Immature natural killer cell (primary cell): ENCODE results near the gene CYTH2. TPM values are rescaled to one million over a fixed set of nuclear protein-coding genes. Genes with fewer than 3 reads are reported as not detected.

Experiments used
- DNase-seq, 3 donors: peaks; one replicate each; pipeline ENCODE4 v3.0.0; 2022; ENCODE audit warnings: mixed read lengths in 1 of 3
- H3K27ac Mint-ChIP-seq, 6 donors: one replicate each; pipeline ENCODE4 v1.8.0; 2020; ENCODE audit warnings: mixed read lengths in 6 of 6, mild to moderate bottlenecking in 5 of 6, inconsistent platforms in 4 of 6, moderate library complexity in 3 of 6
- H3K27me3 Mint-ChIP-seq, 3 donors: one replicate each; pipeline ENCODE4 v1.8.0; 2020 to 2021; ENCODE audit warnings: low read depth in 3 of 3, mild to moderate bottlenecking in 3 of 3, mixed read lengths in 3 of 3, moderate library complexity in 3 of 3, inconsistent platforms in 1 of 3
- H3K36me3 Mint-ChIP-seq, 3 donors: one replicate each; pipeline ENCODE4 v1.8.0; 2020; ENCODE audit warnings: mixed read lengths in 3 of 3, inconsistent platforms in 2 of 3, mild to moderate bottlenecking in 2 of 3
- H3K4me1 Mint-ChIP-seq, 2 donors: one replicate each; pipeline ENCODE4 v1.8.0; 2020; ENCODE audit warnings: inconsistent platforms in 2 of 2, mild to moderate bottlenecking in 2 of 2, mixed read lengths in 2 of 2, moderate library complexity in 1 of 2
- H3K4me3 Mint-ChIP-seq, 5 donors: one replicate each; pipeline ENCODE4 v1.8.0; 2020; ENCODE audit warnings: mild to moderate bottlenecking in 5 of 5, mixed read lengths in 5 of 5, inconsistent platforms in 3 of 5, moderate library complexity in 3 of 5
- H3K9me3 Mint-ChIP-seq, 6 donors: one replicate each; pipeline ENCODE4 v1.8.0; 2020; ENCODE audit warnings: mild to moderate bottlenecking in 6 of 6, mixed read lengths in 6 of 6, inconsistent platforms in 4 of 6, moderate library complexity in 3 of 6
- polyA plus RNA-seq, 3 donors: library from polyadenylated mRNA; unstranded; fragments of 300-500 nt; fragmentation: Illumina TruSeq; gene quantifications; one replicate each; pipeline ENCODE4 v1.2.3, GENCODE V29; 2021

The CYTH2 gene, protein sequence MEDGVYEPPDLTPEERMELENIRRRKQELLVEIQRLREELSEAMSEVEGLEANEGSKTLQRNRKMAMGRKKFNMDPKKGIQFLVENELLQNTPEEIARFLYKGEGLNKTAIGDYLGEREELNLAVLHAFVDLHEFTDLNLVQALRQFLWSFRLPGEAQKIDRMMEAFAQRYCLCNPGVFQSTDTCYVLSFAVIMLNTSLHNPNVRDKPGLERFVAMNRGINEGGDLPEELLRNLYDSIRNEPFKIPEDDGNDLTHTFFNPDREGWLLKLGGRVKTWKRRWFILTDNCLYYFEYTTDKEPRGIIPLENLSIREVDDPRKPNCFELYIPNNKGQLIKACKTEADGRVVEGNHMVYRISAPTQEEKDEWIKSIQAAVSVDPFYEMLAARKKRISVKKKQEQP
- 10 to 100 TPM; 14.4 to 37.6 (median 29.6) TPM for polyA plus RNA-seq

GRCh38 chr19:48469289-48469881 lies at the start of gene CYTH2:
CYTH2 (plus strand) TSS chr19:48469369; CDS start chr19:48469508, 139 bp downstream.
- no peaks in the 10 kb centered on the region for H3K9me3 Mint-ChIP-seq
- peak within 1 kb of the TSS; percentile 87 to 95 (median 94) for H3K4me3 Mint-ChIP-seq
- H3K36me3 Mint-ChIP-seq, result peaks cover 0 to 10% (median 2%) of the 10 kb centered on the region in 3 donors
- peak in 2 of 3 donors; percentile 50 to 63 for DNase-seq
- peak within 1 kb of the TSS; percentile 75 to 95 (median 88) for H3K27ac Mint-ChIP-seq
- peaks cover 2 to 13% (median 8%) of the 10 kb centered on the region in 3 donors for H3K27me3 Mint-ChIP-seq
- H3K4me1 Mint-ChIP-seq, result peaks cover 26 to 33% of the 10 kb centered on the region in 2 donors

- H3K27me3 Mint-ChIP-seq, result peaks cover 6 to 14% (median 13%) of the 10 kb centered on the region in 3 donors
- H3K4me1 Mint-ChIP-seq, result peaks cover 9 to 16% of the 10 kb centered on the region in 2 donors
Measured at GRCh38 chr19:48421548-48421947, 47.6 kb upstream of the CYTH2 start.

GRCh38 chr19:48424694-48425219 lies 44.4 kb upstream of the CYTH2 start:
- Mint-ChIP-seq H3K4me3 (peak overlapping the region in 1 of 5 donors; percentile 2), H3K36me3 (no peaks in the 10 kb centered on the region), H3K4me1 (no peaks in the 10 kb centered on the region), H3K9me3 (no peaks in the 10 kb centered on the region), H3K27ac (no peak overlapping the region), H3K27me3 (peaks cover 5 to 6% (median 6%) of the 10 kb centered on the region in 3 donors)
- no peak for DNase-seq

More at GRCh38 chr19:48421548-48421947, 47.6 kb upstream of the CYTH2 start:
- no peaks in the 10 kb centered on the region for H3K36me3 Mint-ChIP-seq
- H3K9me3 Mint-ChIP-seq, result peaks cover 0 to 1% (median 0%) of the 10 kb centered on the region in 6 donors
- no peak overlapping the region for H3K27ac Mint-ChIP-seq
- DNase-seq, result no peak
- H3K4me3 Mint-ChIP-seq, result no peak overlapping the region

DNA sequence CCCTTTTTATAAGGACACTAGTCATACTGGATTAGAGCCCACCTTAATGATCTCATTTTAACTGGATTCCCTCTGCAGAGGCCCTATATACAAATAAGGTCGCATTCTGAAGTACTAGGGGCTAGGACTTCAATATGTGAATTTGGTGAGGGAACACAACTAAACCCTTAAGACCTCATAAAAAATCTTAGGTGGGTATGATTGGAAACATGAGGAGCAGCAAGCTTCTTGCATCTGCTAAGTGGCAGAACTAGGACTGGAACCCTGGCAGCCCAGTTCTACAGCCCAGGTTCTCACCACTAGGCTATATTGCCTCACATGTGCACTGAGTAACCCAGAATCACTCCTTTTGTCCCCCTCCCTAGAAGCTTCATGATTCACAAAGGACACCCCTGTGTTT lies 40.5 kb upstream of the CYTH2 start:
- Mint-ChIP-seq H3K9me3 (peaks cover 0 to 1% (median 0%) of the 10 kb centered on the region in 6 donors), H3K36me3 (no peaks in the 10 kb centered on the region), H3K4me1 (no peaks in the 10 kb centered on the region), H3K4me3 (no peak overlapping the region), H3K27ac (no peak overlapping the region), H3K27me3 (peaks cover 3 to 4% (median 3%) of the 10 kb centered on the region in 3 donors)
- DNase-seq, result no peak

GRCh38 chr19:48433337-48433736 lies 35.8 kb upstream of the CYTH2 start:
- Mint-ChIP-seq H3K27ac (no peak overlapping the region), H3K27me3 (peaks cover 0 to 10% (median 4%) of the 10 kb centered on the region in 3 donors), H3K36me3 (no peaks in the 10 kb centered on the region), H3K4me1 (no peaks in the 10 kb centered on the region), H3K4me3 (no peak overlapping the region), H3K9me3 (peaks cover 0 to 1% (median 0%) of the 10 kb centered on the region in 6 donors)
- DNase-seq, result no peak

DNA sequence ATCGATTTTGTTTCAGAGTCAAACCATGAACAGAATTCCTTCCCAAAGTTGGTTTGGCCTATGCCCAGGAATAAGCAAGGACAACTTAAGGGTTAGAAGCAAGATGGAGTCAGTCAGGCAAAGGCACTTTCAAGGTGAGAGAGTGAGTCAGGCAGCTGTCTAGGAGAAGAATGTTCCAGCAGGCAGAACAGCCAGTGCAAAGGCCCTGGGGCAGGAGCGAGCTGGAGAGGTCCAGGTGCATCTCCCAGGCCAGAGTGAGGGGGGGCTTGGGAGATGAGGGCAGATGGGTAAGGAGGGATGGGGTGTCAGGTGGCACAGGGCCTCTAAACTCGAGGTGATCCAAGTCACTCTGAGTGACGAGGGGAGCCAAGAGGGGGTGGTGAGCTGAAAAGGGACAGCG lies 32.6 kb upstream of the CYTH2 start:
- Mint-ChIP-seq H3K27ac (no peak overlapping the region), H3K4me1 (no peaks in the 10 kb centered on the region), H3K4me3 (no peak overlapping the region), H3K36me3 (peaks cover 0 to 3% (median 0%) of the 10 kb centered on the region in 3 donors), H3K9me3 (peaks cover 0 to under 1% (median 0%) of the 10 kb centered on the region in 6 donors), H3K27me3 (peaks cover 8 to 23% (median 10%) of the 10 kb centered on the region in 3 donors)
- no peak for DNase-seq

- Mint-ChIP-seq H3K27ac (no peak overlapping the region), H3K27me3 (peaks cover 20 to 39% (median 23%) of the 10 kb centered on the region in 3 donors), H3K4me1 (peaks cover 23 to 24% of the 10 kb centered on the region in 2 donors), H3K4me3 (peak overlapping the region in 4 of 5 donors; percentile 24 to 47 (median 36)), H3K36me3 (peaks cover 0 to 3% (median 3%) of the 10 kb centered on the region in 3 donors), H3K9me3 (no peaks in the 10 kb centered on the region)
- no peak for DNase-seq
Measured at GRCh38 chr19:48441360-48442050, 27.7 kb upstream of the CYTH2 start.

DNA sequence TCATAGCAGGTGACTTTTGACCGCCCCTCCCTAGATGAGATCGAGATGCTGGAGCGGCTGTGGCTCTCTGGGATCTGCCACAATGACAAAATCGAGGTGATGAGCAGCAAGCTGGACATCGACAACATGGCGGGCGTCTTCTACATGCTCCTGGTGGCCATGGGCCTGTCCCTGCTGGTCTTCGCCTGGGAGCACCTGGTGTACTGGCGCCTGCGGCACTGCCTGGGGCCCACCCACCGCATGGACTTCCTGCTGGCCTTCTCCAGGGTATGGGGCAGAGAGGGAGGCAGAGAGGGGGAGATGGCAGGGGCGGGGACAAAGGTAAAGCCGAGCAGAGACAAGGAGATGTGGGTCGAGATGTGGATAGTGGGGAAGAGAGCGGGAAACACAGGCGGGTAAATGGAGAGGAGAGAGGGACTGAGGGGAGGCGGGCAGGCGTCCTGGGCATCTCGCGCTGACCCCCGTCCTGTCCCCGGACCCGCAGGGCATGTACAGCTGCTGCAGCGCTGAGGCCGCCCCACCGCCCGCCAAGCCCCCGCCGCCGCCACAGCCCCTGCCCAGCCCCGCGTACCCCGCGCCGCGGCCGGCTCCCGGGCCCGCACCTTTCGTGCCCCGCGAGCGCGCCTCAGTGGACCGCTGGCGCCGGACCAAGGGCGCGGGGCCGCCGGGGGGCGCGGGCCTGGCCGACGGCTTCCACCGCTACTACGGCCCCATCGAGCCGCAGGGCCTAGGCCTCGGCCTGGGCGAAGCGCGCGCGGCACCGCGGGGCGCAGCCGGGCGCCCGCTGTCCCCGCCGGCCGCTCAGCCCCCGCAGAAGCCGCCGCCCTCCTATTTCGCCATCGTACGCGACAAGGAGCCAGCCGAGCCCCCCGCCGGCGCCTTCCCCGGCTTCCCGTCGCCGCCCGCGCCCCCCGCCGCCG lies 26.8 kb upstream of the CYTH2 start:
- Mint-ChIP-seq H3K27me3 (peaks cover 20 to 36% (median 23%) of the 10 kb centered on the region in 3 donors), H3K27ac (peak overlapping the region in 1 of 6 donors; percentile 71), H3K9me3 (no peaks in the 10 kb centered on the region), H3K36me3 (peaks cover 0 to 4% (median 3%) of the 10 kb centered on the region in 3 donors), H3K4me3 (peak overlapping the region in 4 of 5 donors; percentile 17 to 61 (median 44)), H3K4me1 (peaks cover 24 to 26% of the 10 kb centered on the region in 2 donors)
- no peak for DNase-seq

- Mint-ChIP-seq H3K36me3 (peaks cover 6 to 12% (median 8%) of the 10 kb centered on the region in 3 donors), H3K4me3 (no peak overlapping the region), H3K9me3 (no peaks in the 10 kb centered on the region), H3K27me3 (peaks cover 20 to 34% (median 23%) of the 10 kb centered on the region in 3 donors), H3K27ac (no peak overlapping the region), H3K4me1 (peaks cover 24 to 35% of the 10 kb centered on the region in 2 donors)
- peak in 1 of 3 donors; percentile 22 for DNase-seq
Measured at GRCh38 chr19:48443256-48443655, 25.9 kb upstream of the CYTH2 start.

DNA sequence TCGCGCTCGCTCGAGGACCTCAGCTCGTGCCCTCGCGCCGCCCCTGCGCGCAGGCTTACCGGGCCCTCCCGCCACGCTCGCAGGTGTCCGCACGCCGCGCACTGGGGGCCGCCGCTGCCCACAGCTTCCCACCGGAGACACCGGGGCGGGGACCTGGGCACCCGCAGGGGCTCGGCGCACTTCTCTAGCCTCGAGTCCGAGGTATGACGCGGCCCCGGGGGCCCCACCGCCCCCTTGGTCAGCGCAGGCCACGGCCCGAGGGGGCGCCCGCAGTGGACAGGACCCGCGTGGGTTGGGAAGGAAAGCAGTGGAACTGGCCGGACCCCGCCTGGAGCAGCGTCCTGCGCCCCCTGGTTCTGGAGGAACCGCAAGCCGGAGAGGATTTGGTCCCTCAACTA lies 25.4 kb upstream of the CYTH2 start:
- Mint-ChIP-seq H3K27ac (no peak overlapping the region), H3K27me3 (peaks cover 20 to 34% (median 23%) of the 10 kb centered on the region in 3 donors), H3K36me3 (peaks cover 10 to 17% (median 13%) of the 10 kb centered on the region in 3 donors), H3K4me3 (peak overlapping the region in 1 of 5 donors; percentile 14), H3K4me1 (peaks cover 26 to 39% of the 10 kb centered on the region in 2 donors), H3K9me3 (no peaks in the 10 kb centered on the region)
- peak in 2 of 3 donors; percentile 8 to 15 for DNase-seq

GRCh38 chr19:48444129-48444935 lies 24.8 kb upstream of the CYTH2 start:
- H3K27me3 Mint-ChIP-seq, result peaks cover 20 to 31% (median 23%) of the 10 kb centered on the region in 3 donors
- peak overlapping the region in 5 of 6 donors; percentile 7 to 100 (median 95) for H3K27ac Mint-ChIP-seq
- H3K4me3 Mint-ChIP-seq, result peak overlapping the region; percentile 97 to 100 (median 99)
- peaks cover 29 to 41% of the 10 kb centered on the region in 2 donors for H3K4me1 Mint-ChIP-seq
- peaks cover 13 to 21% (median 16%) of the 10 kb centered on the region in 3 donors for H3K36me3 Mint-ChIP-seq
- H3K9me3 Mint-ChIP-seq, result no peaks in the 10 kb centered on the region
- no peak for DNase-seq

GRCh38 chr19:48444936-48445200 lies 24.3 kb upstream of the CYTH2 start:
- no peak for DNase-seq
- Mint-ChIP-seq H3K36me3 (peaks cover 13 to 23% (median 18%) of the 10 kb centered on the region in 3 donors), H3K9me3 (no peaks in the 10 kb centered on the region), H3K4me1 (peaks cover 29 to 41% of the 10 kb centered on the region in 2 donors), H3K27me3 (peaks cover 17 to 31% (median 23%) of the 10 kb centered on the region in 3 donors), H3K4me3 (peak overlapping the region; percentile 97 to 100 (median 99)), H3K27ac (peak overlapping the region; percentile 76 to 100 (median 98))
